H1 (cell line): ENCODE measurements around the gene RELB. TPM values are rescaled to one million over a fixed set of nuclear protein-coding genes. Genes with fewer than 3 reads are reported as not detected.

Experiments used
- CTCF ChIA-PET: fragments of 300-600 bp; sonication (Branson Sonifier 250); formaldehyde crosslinking; loops from one replicate; lab custom pipeline; 2021; ENCODE audit not compliant: partially characterized antibody; lab: Charles Lee
- POLR2A ChIA-PET: fragments of 300-600 bp; sonication (Branson Sonifier 250); formaldehyde crosslinking; loops from one replicate; lab custom pipeline; 2021; ENCODE audit warnings: inconsistent platforms; ENCODE audit not compliant: partially characterized antibody; lab: Charles Lee
- DNase-seq, 2 experiments: peaks; one replicate each; pipeline versions ENCODE4 v3.0.0 to v3.0.0-alpha.2; 2010 to 2022; ENCODE audit warnings: low spot score in 2 of 2, low read depth in 1 of 2, mixed read lengths in 1 of 2
- FAIRE-seq: peaks from 2 replicates; lab custom pipeline; 2011; peaks lifted over from hg19 to GRCh38; lab: Jason Lieb, UNC
- H2AFZ ChIP-seq: 2 replicates; pipeline ENCODE4 v1.8.1; 2012; ENCODE audit warnings: low read length, inconsistent platforms
- H2AK5ac ChIP-seq: 2 replicates; pipeline ENCODE4 v1.6.1; 2013; ENCODE audit warnings: low read depth, low read length
- H2BK120ac ChIP-seq: replicated peaks from 2 replicates; pipeline ENCODE3; 2013; ENCODE audit warnings: low read depth, low read length, inconsistent platforms
- H2BK12ac ChIP-seq: 2 replicates; pipeline ENCODE4 v1.6.1; 2013; ENCODE audit warnings: low read depth, low read length
- H2BK15ac ChIP-seq: 2 replicates; pipeline ENCODE4 v1.6.1; 2013; ENCODE audit warnings: low read length
- H2BK20ac ChIP-seq: 2 replicates; pipeline ENCODE4 v1.6.1; 2013; ENCODE audit warnings: low read length
- H2BK5ac ChIP-seq: 2 replicates; pipeline ENCODE4 v1.6.1; 2013; ENCODE audit warnings: low read depth, low read length
- H3K14ac ChIP-seq: 2 replicates; pipeline ENCODE4 v1.6.1; 2013; ENCODE audit warnings: inconsistent platforms; ENCODE audit not compliant: insufficient read length
- H3K18ac ChIP-seq: 2 replicates; pipeline ENCODE4 v1.6.1; 2013; ENCODE audit warnings: low read length; ENCODE audit errors: extremely low read depth
- H3K23ac ChIP-seq: 2 replicates; pipeline ENCODE4 v1.6.1; 2013; ENCODE audit warnings: inconsistent platforms; ENCODE audit not compliant: insufficient read length
- H3K23me2 ChIP-seq: 2 replicates; pipeline ENCODE4 v1.6.1; 2013; ENCODE audit warnings: low read depth, low read length
- H3K27ac ChIP-seq: 2 replicates; pipeline ENCODE4 v1.6.1; 2011; ENCODE audit warnings: low read depth, low read length, inconsistent platforms
- H3K27me3 ChIP-seq, 4 experiments: replicated peaks in 1 of 4; 1 replicate in 1 of 4; 2 replicates in 3 of 4; pipeline versions ENCODE4 v1.6.1 to v1.8.1; 2011 to 2013; ENCODE audit warnings: low read length in 3 of 4, mild to moderate bottlenecking in 3 of 4, inconsistent platforms in 2 of 4, mixed read lengths in 2 of 4, moderate library complexity in 1 of 4; ENCODE audit not compliant: control insufficient read depth in 3 of 4, insufficient read depth in 3 of 4; ENCODE audit errors: extremely low read depth in 1 of 4
- H3K36me3 ChIP-seq, 4 experiments: 2 replicates each; pipeline versions ENCODE4 v1.6.1 to v1.8.1; 2011 to 2013; ENCODE audit warnings: mild to moderate bottlenecking in 4 of 4, low read length in 3 of 4, moderate library complexity in 2 of 4, control low read depth in 1 of 4, inconsistent platforms in 1 of 4; ENCODE audit not compliant: insufficient read depth in 4 of 4, control insufficient read depth in 2 of 4
- H3K4ac ChIP-seq: replicated peaks from 2 replicates; pipeline ENCODE3; 2013; ENCODE audit warnings: low read length, low read depth, mixed read lengths, inconsistent platforms; ENCODE audit not compliant: insufficient read length
- H3K4me1 ChIP-seq, 4 experiments: replicated peaks in 1 of 4; 1 replicate in 1 of 4; 2 replicates in 3 of 4; pipeline versions ENCODE4 v1.6.1 to v1.8.1; 2011 to 2013; ENCODE audit warnings: low read length in 3 of 4, inconsistent platforms in 2 of 4, mixed read lengths in 1 of 4; ENCODE audit not compliant: insufficient read depth in 4 of 4, control insufficient read depth in 3 of 4
- H3K4me2 ChIP-seq, 2 experiments: 2 replicates each; pipeline versions ENCODE4 v1.6.1 to v1.8.1; 2011 to 2013; ENCODE audit warnings: low read depth in 2 of 2, low read length in 2 of 2, control low read depth in 1 of 2, inconsistent platforms in 1 of 2, mild to moderate bottlenecking in 1 of 2; ENCODE audit not compliant: insufficient read depth in 1 of 2
- H3K4me3 ChIP-seq, 4 experiments: fragments of 200-600, 300-600 bp in 1 of 4; sonication (generic), shearing (Covaris generic), sonication (Bioruptor Twin) in 1 of 4; 2 replicates each; pipeline versions ENCODE4 v1.5.1 to v1.8.1; 2011 to 2016; ENCODE audit warnings: low read length in 4 of 4, low read depth in 3 of 4, control low read depth in 2 of 4, inconsistent platforms in 2 of 4, mild to moderate bottlenecking in 2 of 4, mixed read lengths in 1 of 4, moderate library complexity in 1 of 4; ENCODE audit not compliant: insufficient read depth in 2 of 4; ENCODE audit errors: extremely low read depth in 1 of 4
- H3K56ac ChIP-seq: replicated peaks from 2 replicates; pipeline ENCODE3; 2013; ENCODE audit warnings: low read depth, mild to moderate bottlenecking, mixed read lengths, low read length, inconsistent platforms; ENCODE audit not compliant: insufficient read length
- H3K79me1 ChIP-seq: 2 replicates; pipeline ENCODE4 v1.6.1; 2013; ENCODE audit warnings: low read depth, low read length, control low read depth
- H3K79me2 ChIP-seq, 2 experiments: 2 replicates each; pipeline versions ENCODE4 v1.6.1 to v1.8.1; 2012 to 2013; ENCODE audit warnings: low read length in 2 of 2, mild to moderate bottlenecking in 2 of 2, inconsistent platforms in 1 of 2; ENCODE audit not compliant: insufficient read depth in 2 of 2, control insufficient read depth in 1 of 2
- H3K9ac ChIP-seq, 4 experiments: replicated peaks in 1 of 4; 1 replicate in 1 of 4; 2 replicates in 3 of 4; pipeline versions ENCODE4 v1.6.1 to v1.8.1; 2011 to 2013; ENCODE audit warnings: low read depth in 3 of 4, low read length in 3 of 4, control low read depth in 2 of 4, mild to moderate bottlenecking in 2 of 4, moderate library complexity in 2 of 4, inconsistent platforms in 1 of 4; ENCODE audit errors: extremely low read depth in 1 of 4
- H3K9me3 ChIP-seq, 2 experiments: 2 replicates each; pipeline versions ENCODE4 v1.6.1 to v1.8.1; 2012 to 2013; ENCODE audit warnings: mild to moderate bottlenecking in 2 of 2, moderate library complexity in 2 of 2, control low read depth in 1 of 2, inconsistent platforms in 1 of 2, low read depth in 1 of 2, low read length in 1 of 2, mixed read lengths in 1 of 2; ENCODE audit not compliant: insufficient read depth in 2 of 2
- H4K20me1 ChIP-seq, 2 experiments: replicated peaks in 1 of 2; 2 replicates each; pipeline versions ENCODE3 to v1.8.1; 2011 to 2013; ENCODE audit warnings: inconsistent platforms in 2 of 2, low read length in 2 of 2, mild to moderate bottlenecking in 1 of 2; ENCODE audit not compliant: insufficient read depth in 2 of 2, control insufficient read depth in 1 of 2
- H4K5ac ChIP-seq: 2 replicates; pipeline ENCODE4 v1.6.1; 2013; ENCODE audit warnings: low read length, low read depth, mixed read lengths, inconsistent platforms; ENCODE audit not compliant: insufficient read length
- H4K8ac ChIP-seq: 2 replicates; pipeline ENCODE4 v1.8.0; 2013; ENCODE audit warnings: mild to moderate bottlenecking, moderate library complexity, low read length, inconsistent platforms; ENCODE audit not compliant: insufficient read depth; ENCODE audit errors: extremely low read depth
- H4K91ac ChIP-seq: replicated peaks from 2 replicates; pipeline ENCODE3; 2013; ENCODE audit warnings: low read length, mixed read lengths, inconsistent platforms; ENCODE audit not compliant: insufficient read length
- ASH2L ChIP-seq: fragments of 200-600, 300-600 bp; sonication (generic); IDR thresholded peaks from one replicate; pipeline ENCODE4 v1.7.1; 2017; ENCODE audit warnings: low read length
- CTBP2 ChIP-seq: IDR thresholded peaks from 2 replicates; pipeline ENCODE4 v1.7.0; 2011; ENCODE audit warnings: borderline replicate concordance, mild to moderate bottlenecking, moderate library complexity, mixed read lengths, low read length; ENCODE audit not compliant: insufficient read depth, insufficient read length
- EP300 ChIP-seq, 2 experiments: IDR thresholded peaks; 1 replicate in 1 of 2; 2 replicates in 1 of 2; pipeline ENCODE4 v1.6.1; 2011 to 2012; ENCODE audit warnings: low read depth in 2 of 2, low read length in 2 of 2, mild to moderate bottlenecking in 2 of 2, borderline replicate concordance in 1 of 2, inconsistent platforms in 1 of 2, moderate library complexity in 1 of 2
- EZH2 ChIP-seq: fragments of 200-600 bp; sonication (generic); IDR thresholded peaks from 2 replicates; pipeline ENCODE4 v1.7.1; 2012; ENCODE audit warnings: low read depth, mild to moderate bottlenecking, moderate library complexity, low read length, inconsistent platforms; ENCODE audit not compliant: severe bottlenecking
- GABPA ChIP-seq: IDR thresholded peaks from 2 replicates; pipeline ENCODE4 v1.6.1; 2011; ENCODE audit warnings: mild to moderate bottlenecking, low read length, moderate library complexity, borderline replicate concordance; ENCODE audit not compliant: insufficient read depth
- KDM5A ChIP-seq: fragments of 200-600 bp; IDR thresholded peaks from 2 replicates; pipeline ENCODE4 v1.7.1; 2012; ENCODE audit warnings: mild to moderate bottlenecking, low read length, inconsistent platforms, mixed read lengths
- MAX ChIP-seq: IDR thresholded peaks from 2 replicates; pipeline ENCODE4 v1.6.1; 2012; ENCODE audit warnings: inconsistent platforms
- POLR2AphosphoS5 ChIP-seq: IDR thresholded peaks from 2 replicates; pipeline ENCODE4 v1.6.1; 2011; ENCODE audit warnings: low read depth, low read length
- RAD21 ChIP-seq, 2 experiments: IDR thresholded peaks in 1 of 2; conservative IDR thresholded peaks in 1 of 2; 2 replicates each; pipeline ENCODE4 v1.6.1; 2011; ENCODE audit warnings: low read depth in 2 of 2, low read length in 2 of 2, improper control_type of control experiment in 1 of 2, inconsistent platforms in 1 of 2, mild to moderate bottlenecking in 1 of 2, moderate library complexity in 1 of 2
- RFX5 ChIP-seq: IDR thresholded peaks from 2 replicates; pipeline ENCODE4 v1.6.1; 2011; ENCODE audit warnings: low read depth, low read length, improper control_type of control experiment, borderline replicate concordance
- RXRA ChIP-seq: IDR thresholded peaks from 2 replicates; pipeline ENCODE4 v1.6.1; 2011; ENCODE audit warnings: low read depth, mild to moderate bottlenecking, low read length, moderate library complexity; ENCODE audit not compliant: insufficient read depth
- SP1 ChIP-seq: IDR thresholded peaks from 2 replicates; pipeline ENCODE4 v1.6.1; 2011; ENCODE audit warnings: low read depth, low read length
- SP2 ChIP-seq: IDR thresholded peaks from 2 replicates; pipeline ENCODE4 v1.6.1; 2012; ENCODE audit warnings: mild to moderate bottlenecking, low read length, inconsistent platforms
- TAF1 ChIP-seq: IDR thresholded peaks from 2 replicates; pipeline ENCODE4 v1.6.1; 2011; ENCODE audit warnings: mild to moderate bottlenecking, low read depth, low read length
- WGBS, 2 experiments: shearing (Covaris generic) in 1 of 2; methylation state at CpG; one replicate each; pipeline versions ENCODE4 v1.1.6 to v1.1.7; 2013 to 2015; ENCODE audit warnings: low lambda C conversion rate in 2 of 2, mixed read lengths in 2 of 2, inconsistent platforms in 1 of 2, low coverage in 1 of 2, missing lambda C conversion rate in 1 of 2; ENCODE audit not compliant: insufficient replicate concordance in 2 of 2, insufficient coverage in 1 of 2, insufficient read length in 1 of 2; ENCODE audit errors: extremely low coverage in 1 of 2, missing lambda C conversion rate in 1 of 2; 5-methylcytosine and 5-hydroxymethylcytosine counted together
- polyA plus RNA-seq, 7 experiments: library from polyadenylated mRNA; depleted of rRNA in 3 of 7; stranded (reverse) in 5 of 7; unstranded in 2 of 7; fragments of >200 nt in 5 of 7; fragments of 200-250 nt in 2 of 7; gene quantifications; 1 replicate in 5 of 7; 2 replicates in 1 of 7; 4 replicates in 1 of 7; pipeline versions ENCODE4 v1.2.1 to v1.2.3, GENCODE V29; 2011 to 2013; ENCODE audit warnings: missing spikeins in 2 of 7, mixed read lengths in 2 of 7
- total RNA-seq: library from RNA; stranded (reverse); fragmentation: NEBNext Ultra II Directional; extraction: Animal tissue kit (Norgen Biotek cat#: 25700); gene quantifications from 2 replicates; pipeline ENCODE4 v1.2.1, GENCODE V29; 2021

RELB gene
- total and polyA plus RNA-seq, 2 of the 8 experiments (the other 6 are each of a cell fraction or from before 2014, with no cell fraction given) = 10.0 to 13.1 TPM

GRCh38 chr19:44961821-44962220 lies 39.4 kb upstream of the RELB start:
- H3K14ac ChIP-seq = no peak overlapping the region
- H4K20me1 ChIP-seq = peaks cover 2 to 22% of the 10 kb centered on the region in 2 experiments
- H3K27ac ChIP-seq = no peak overlapping the region
- H3K9me3 ChIP-seq = no peaks in the 10 kb centered on the region
- H2BK120ac ChIP-seq = no peak overlapping the region
- no peak overlapping the region for H4K8ac ChIP-seq
- H3K4ac ChIP-seq = no peak overlapping the region
- no peak overlapping the region for H3K9ac ChIP-seq
- H3K36me3 ChIP-seq = peaks cover 0 to 12% (median 10%) of the 10 kb centered on the region in 4 experiments; a peak in 4 of 8 replicates
- no peak overlapping the region for H2BK20ac ChIP-seq
- H2BK5ac ChIP-seq = no peak overlapping the region
- H3K27me3 ChIP-seq = no peaks in the 10 kb centered on the region
- H3K23ac ChIP-seq = no peak overlapping the region
- no peak overlapping the region for H2AFZ ChIP-seq
- H3K79me1 ChIP-seq = peaks cover 19% of the 10 kb centered on the region
- H3K56ac ChIP-seq = no peak overlapping the region
- 95% methylated on average over 7 of the region's 8 CpGs; no CpG with 5 or more reads in 1 of the 2 experiments for WGBS, 2 experiments
- no peak overlapping the region for H4K91ac ChIP-seq
- H2BK15ac ChIP-seq = no peak overlapping the region
- DNase-seq (no peak), FAIRE-seq (no peak)
- H3K4me1 ChIP-seq = no peaks in the 10 kb centered on the region; a peak in 1 of 7 replicates
- no peak overlapping the region for H3K4me2 ChIP-seq
- H3K18ac ChIP-seq = no peak overlapping the region
- POLR2A ChIA-PET = interaction anchor here (1.0 to 1.5 kb wide), 2 partner anchors 57 to 180 kb away, joined by 4 to 6 read pairs; no protein-coding TSS in a partner anchor
- H4K5ac ChIP-seq = no peak overlapping the region
- no peak overlapping the region for H2BK12ac ChIP-seq
- CTCF ChIA-PET = no interaction called here
- H3K4me3 ChIP-seq = no peak overlapping the region
- peaks cover 19 to 50% of the 10 kb centered on the region in 2 experiments for H3K79me2 ChIP-seq
- no peak overlapping the region for H2AK5ac ChIP-seq
- no peaks in the 10 kb centered on the region for H3K23me2 ChIP-seq
- TF ChIP-seq CTBP2 (no peak), SP2 (no peak), EP300 (IDR thresholded peaks at IDR 0.05; ENCODE audit: borderline replicate concordance in 1 of 2, low read depth in 2 of 2, low read length in 2 of 2) (no peak), SP1 (no peak), ASH2L (no peak), RFX5 (no peak), RXRA (no peak), TAF1 (no peak), MAX (no peak), POLR2AphosphoS5 (no peak), RAD21 (IDR thresholded peaks at IDR 0.05 in 1 of 2, conservative IDR thresholded peaks at IDR 0.05 in 1 of 2; ENCODE audit: low read depth in 2 of 2, low read length in 2 of 2) (no peak), EZH2 (no peak), GABPA (no peak), KDM5A (no peak)
